DOHH2 (cell line): Measurements from ENCODE around the gene ANKMY1.

Experiments
- EZH2phosphoT487 ChIP-seq: fragments of 200-600 bp; sonication (generic); IDR thresholded peaks from 2 replicates; pipeline ENCODE4 v1.6.1; 2017; ENCODE audit warnings: borderline replicate concordance, mild to moderate bottlenecking, antibody characterized with exemption, low read length, moderate library complexity, mixed read lengths
- TF ChIP-seq, protein P1 (sequence below): fragments of 200-600 bp; sonication (generic); IDR thresholded peaks from one replicate; pipeline ENCODE4 v1.5.1; 2014; ENCODE audit warnings: antibody characterized with exemption, mild to moderate bottlenecking, low read depth, low read length; ENCODE audit not compliant: poor library complexity, severe bottlenecking

DNA sequence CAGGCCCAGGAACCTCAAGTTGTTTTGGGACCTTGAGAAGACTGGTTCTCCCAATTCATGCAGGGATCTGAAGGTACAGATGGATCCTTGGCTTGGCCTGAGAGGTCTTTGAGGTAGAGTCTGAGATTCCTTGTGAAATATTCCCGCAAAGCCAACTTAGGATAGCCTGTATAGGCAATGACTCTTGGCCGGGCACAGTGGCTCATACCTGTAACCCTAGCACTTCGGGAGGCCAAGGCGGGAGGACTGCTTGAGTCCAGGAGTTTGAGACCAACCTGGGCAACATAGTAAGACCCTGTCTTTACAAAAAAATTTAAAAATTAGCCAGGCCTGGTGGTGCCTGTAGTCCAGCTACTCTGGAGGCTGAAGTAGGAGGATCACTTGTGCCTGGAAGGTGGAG is 40.4 kb downstream of the ANKMY1 start:
- TF ChIP-seq, protein P1, sequence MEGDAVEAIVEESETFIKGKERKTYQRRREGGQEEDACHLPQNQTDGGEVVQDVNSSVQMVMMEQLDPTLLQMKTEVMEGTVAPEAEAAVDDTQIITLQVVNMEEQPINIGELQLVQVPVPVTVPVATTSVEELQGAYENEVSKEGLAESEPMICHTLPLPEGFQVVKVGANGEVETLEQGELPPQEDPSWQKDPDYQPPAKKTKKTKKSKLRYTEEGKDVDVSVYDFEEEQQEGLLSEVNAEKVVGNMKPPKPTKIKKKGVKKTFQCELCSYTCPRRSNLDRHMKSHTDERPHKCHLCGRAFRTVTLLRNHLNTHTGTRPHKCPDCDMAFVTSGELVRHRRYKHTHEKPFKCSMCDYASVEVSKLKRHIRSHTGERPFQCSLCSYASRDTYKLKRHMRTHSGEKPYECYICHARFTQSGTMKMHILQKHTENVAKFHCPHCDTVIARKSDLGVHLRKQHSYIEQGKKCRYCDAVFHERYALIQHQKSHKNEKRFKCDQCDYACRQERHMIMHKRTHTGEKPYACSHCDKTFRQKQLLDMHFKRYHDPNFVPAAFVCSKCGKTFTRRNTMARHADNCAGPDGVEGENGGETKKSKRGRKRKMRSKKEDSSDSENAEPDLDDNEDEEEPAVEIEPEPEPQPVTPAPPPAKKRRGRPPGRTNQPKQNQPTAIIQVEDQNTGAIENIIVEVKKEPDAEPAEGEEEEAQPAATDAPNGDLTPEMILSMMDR = no peak
- TF ChIP-seq EZH2phosphoT487 = no peak
